ENCODE results near the gene DNAH1. TPM values are rescaled to one million over a fixed set of nuclear protein-coding genes. Genes with fewer than 3 reads are reported as not detected.
A peak's percentile ranks its signal among the peaks of the same experiment; 100 is the strongest.

DNAH1 gene
- total and polyA plus RNA-seq, 2 of the 13 experiments (the other 11 are each of a cell fraction or from before 2014, with no cell fraction given), result 0.64 to 3.5 TPM

- TF ChIP-seq PAWR (CRISPR knock-in tag; IDR thresholded peaks at IDR 0.05; ENCODE audit: borderline replicate concordance), result no peak
- TF ChIP-seq MBD4 (IDR thresholded peaks at IDR 0.05; ENCODE audit: borderline replicate concordance, low read length), result no peak
- TF ChIP-seq HINFP (CRISPR knock-in tag; IDR thresholded peaks at IDR 0.05; ENCODE audit: low read depth), result no peak
- TF ChIP-seq ZNF232 (CRISPR knock-in tag; IDR thresholded peaks at IDR 0.05; ENCODE audit: borderline replicate concordance), result no peak
- no peak for TF ChIP-seq SAFB2 (CRISPR knock-in tag; IDR thresholded peaks at IDR 0.05; ENCODE audit: borderline replicate concordance, low read depth)
- TF ChIP-seq ZMAT5 (CRISPR knock-in tag; IDR thresholded peaks at IDR 0.05; ENCODE audit: borderline replicate concordance, low read depth), result no peak
- TF ChIP-seq SOX6 (IDR thresholded peaks at IDR 0.05), result no peak
- TF ChIP-seq SOX6 (CRISPR knock-in tag; IDR thresholded peaks at IDR 0.05), result no peak
- peak; percentile 70 for TF ChIP-seq AGO2 (optimal IDR thresholded peaks at IDR 0.05; ENCODE audit: low read depth, low read length)
- TF ChIP-seq ZC3H13 (CRISPR knock-in tag; IDR thresholded peaks at IDR 0.05), result peak; percentile 79
These were observed 25.3 kb upstream of the DNAH1 start (continued) for GRCh38 chr3:52290596-52291507.
